ENCODE results near the gene ZCCHC7.
"Not testable (repeated sequence)": the region's sequence is repeated elsewhere in the genome, so short reads cannot be mapped to it uniquely, and the experiment has no call there.

The ZCCHC7 gene

GRCh38 chr9:37284636-37285035 is 164.3 kb downstream of the ZCCHC7 start:
- H3K36me3 ChIP-seq (ENCODE audit: control insufficient read depth in 5 of 5, insufficient read depth in 5 of 5, low read length in 5 of 5) = no peaks in the 10 kb centered on the region
- H3K4me1 ChIP-seq (ENCODE audit: control insufficient read depth in 5 of 5, insufficient read depth in 5 of 5, low read length in 5 of 5) = peaks cover 0 to 3% (median 0%) of the 10 kb centered on the region in 5 donors
- H3K4me3 ChIP-seq (ENCODE audit: low read depth in 1 of 5, low read length in 5 of 5) = no peak overlapping the region
- H3K9ac ChIP-seq (ENCODE audit: low read length in 5 of 5) = no peak overlapping the region
- H3K27me3 ChIP-seq (ENCODE audit: control insufficient read depth in 5 of 5, insufficient read depth in 4 of 5, low read length in 5 of 5) = no peaks in the 10 kb centered on the region
- H3K9me3 ChIP-seq (ENCODE audit: control insufficient read depth in 5 of 5, low read length in 5 of 5) = no peaks in the 10 kb centered on the region
- no peak overlapping the region for H3K27ac ChIP-seq (ENCODE audit: low read depth, low read length)

GRCh38 chr9:37286530-37287175 is 166.3 kb downstream of the ZCCHC7 start:
- H3K4me3 ChIP-seq (ENCODE audit: low read depth in 1 of 5, low read length in 5 of 5) = no peak overlapping the region
- H3K27ac ChIP-seq (ENCODE audit: low read depth, low read length) = no peak overlapping the region
- H3K4me1 ChIP-seq (ENCODE audit: control insufficient read depth in 5 of 5, insufficient read depth in 5 of 5, low read length in 5 of 5) = peaks cover 0 to 7% (median 0%) of the 10 kb centered on the region in 5 donors
- H3K9me3 ChIP-seq (ENCODE audit: control insufficient read depth in 5 of 5, low read length in 5 of 5) = no peaks in the 10 kb centered on the region
- no peak overlapping the region for H3K9ac ChIP-seq (ENCODE audit: low read length in 5 of 5)
- H3K36me3 ChIP-seq (ENCODE audit: control insufficient read depth in 5 of 5, insufficient read depth in 5 of 5, low read length in 5 of 5) = no peaks in the 10 kb centered on the region
- no peaks in the 10 kb centered on the region for H3K27me3 ChIP-seq (ENCODE audit: control insufficient read depth in 5 of 5, insufficient read depth in 4 of 5, low read length in 5 of 5)

GRCh38 chr9:37287317-37287716 is 166.9 kb downstream of the ZCCHC7 start:
- Histone ChIP-seq H3K36me3 (ENCODE audit: control insufficient read depth in 5 of 5, insufficient read depth in 5 of 5, low read length in 5 of 5) (no peaks in the 10 kb centered on the region), H3K27me3 (ENCODE audit: control insufficient read depth in 5 of 5, insufficient read depth in 4 of 5, low read length in 5 of 5) (no peaks in the 10 kb centered on the region), H3K4me1 (ENCODE audit: control insufficient read depth in 5 of 5, insufficient read depth in 5 of 5, low read length in 5 of 5) (peaks cover 0 to 7% (median 0%) of the 10 kb centered on the region in 5 donors), H3K9me3 (ENCODE audit: control insufficient read depth in 5 of 5, low read length in 5 of 5) (no peaks in the 10 kb centered on the region), H3K9ac (ENCODE audit: low read length in 5 of 5) (no peak overlapping the region), H3K4me3 (ENCODE audit: low read depth in 1 of 5, low read length in 5 of 5) (no peak overlapping the region), H3K27ac (ENCODE audit: low read depth, low read length) (no peak overlapping the region)

- no peak overlapping the region for H3K9ac ChIP-seq (ENCODE audit: low read length in 5 of 5)
- peaks cover 0 to 9% (median 5%) of the 10 kb centered on the region in 5 donors for H3K4me1 ChIP-seq (ENCODE audit: control insufficient read depth in 5 of 5, insufficient read depth in 5 of 5, low read length in 5 of 5)
- no peak overlapping the region for H3K27ac ChIP-seq (ENCODE audit: low read depth, low read length)
- H3K9me3 ChIP-seq (ENCODE audit: control insufficient read depth in 5 of 5, low read length in 5 of 5) = no peaks in the 10 kb centered on the region
- no peak overlapping the region for H3K4me3 ChIP-seq (ENCODE audit: low read depth in 1 of 5, low read length in 5 of 5)
- H3K27me3 ChIP-seq (ENCODE audit: control insufficient read depth in 5 of 5, insufficient read depth in 4 of 5, low read length in 5 of 5) = no peaks in the 10 kb centered on the region
- no peaks in the 10 kb centered on the region for H3K36me3 ChIP-seq (ENCODE audit: control insufficient read depth in 5 of 5, insufficient read depth in 5 of 5, low read length in 5 of 5)
Measured at GRCh38 chr9:37289631-37290030, 169.3 kb downstream of the ZCCHC7 start.

DNA sequence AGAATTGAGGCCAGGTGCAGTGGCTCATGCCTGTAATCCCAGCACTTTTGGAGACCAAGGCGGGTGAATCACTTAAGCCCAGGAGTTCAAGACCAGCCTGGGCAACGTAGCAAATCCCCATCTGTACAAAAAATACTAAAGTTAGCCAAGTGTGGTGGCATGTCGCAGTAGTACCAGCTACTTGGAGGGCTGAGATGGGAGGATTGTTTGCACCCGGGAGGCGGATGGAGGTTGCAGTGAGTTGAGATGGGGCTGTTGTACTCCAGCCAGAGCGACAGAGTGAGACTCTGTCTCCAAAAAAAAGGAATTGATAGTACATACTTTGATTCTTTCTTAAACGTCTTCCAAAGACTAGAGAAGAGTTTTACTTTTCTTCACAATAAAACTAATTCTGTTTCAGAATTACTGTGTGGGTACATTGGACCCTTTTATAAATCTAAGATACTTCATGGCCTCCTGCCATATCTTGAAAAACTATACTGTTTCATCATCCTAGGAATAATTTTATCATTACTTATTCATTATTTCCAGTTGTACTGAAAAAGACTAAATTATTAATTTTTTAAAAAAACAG is 170.1 kb downstream of the ZCCHC7 start:
- Histone ChIP-seq H3K4me3 (ENCODE audit: low read depth in 1 of 5, low read length in 5 of 5) (no peak overlapping the region), H3K36me3 (ENCODE audit: control insufficient read depth in 5 of 5, insufficient read depth in 5 of 5, low read length in 5 of 5) (no peaks in the 10 kb centered on the region), H3K9me3 (ENCODE audit: control insufficient read depth in 5 of 5, low read length in 5 of 5) (no peaks in the 10 kb centered on the region), H3K4me1 (ENCODE audit: control insufficient read depth in 5 of 5, insufficient read depth in 5 of 5, low read length in 5 of 5) (peaks cover 0 to 9% (median 5%) of the 10 kb centered on the region in 5 donors), H3K27ac (ENCODE audit: low read depth, low read length) (no peak overlapping the region), H3K9ac (ENCODE audit: low read length in 5 of 5) (no peak overlapping the region), H3K27me3 (ENCODE audit: control insufficient read depth in 5 of 5, insufficient read depth in 4 of 5, low read length in 5 of 5) (no peaks in the 10 kb centered on the region)

GRCh38 chr9:37290940-37291485 is 170.6 kb downstream of the ZCCHC7 start:
- H3K9ac ChIP-seq (ENCODE audit: low read length in 5 of 5) = no peak overlapping the region
- H3K27ac ChIP-seq (ENCODE audit: low read depth, low read length) = no peak overlapping the region
- H3K36me3 ChIP-seq (ENCODE audit: control insufficient read depth in 5 of 5, insufficient read depth in 5 of 5, low read length in 5 of 5) = no peaks in the 10 kb centered on the region
- no peak overlapping the region for H3K4me3 ChIP-seq (ENCODE audit: low read depth in 1 of 5, low read length in 5 of 5)
- H3K4me1 ChIP-seq (ENCODE audit: control insufficient read depth in 5 of 5, insufficient read depth in 5 of 5, low read length in 5 of 5) = peaks cover 0 to 9% (median 5%) of the 10 kb centered on the region in 5 donors
- no peaks in the 10 kb centered on the region for H3K9me3 ChIP-seq (ENCODE audit: control insufficient read depth in 5 of 5, low read length in 5 of 5)
- H3K27me3 ChIP-seq (ENCODE audit: control insufficient read depth in 5 of 5, insufficient read depth in 4 of 5, low read length in 5 of 5) = no peaks in the 10 kb centered on the region

DNA sequence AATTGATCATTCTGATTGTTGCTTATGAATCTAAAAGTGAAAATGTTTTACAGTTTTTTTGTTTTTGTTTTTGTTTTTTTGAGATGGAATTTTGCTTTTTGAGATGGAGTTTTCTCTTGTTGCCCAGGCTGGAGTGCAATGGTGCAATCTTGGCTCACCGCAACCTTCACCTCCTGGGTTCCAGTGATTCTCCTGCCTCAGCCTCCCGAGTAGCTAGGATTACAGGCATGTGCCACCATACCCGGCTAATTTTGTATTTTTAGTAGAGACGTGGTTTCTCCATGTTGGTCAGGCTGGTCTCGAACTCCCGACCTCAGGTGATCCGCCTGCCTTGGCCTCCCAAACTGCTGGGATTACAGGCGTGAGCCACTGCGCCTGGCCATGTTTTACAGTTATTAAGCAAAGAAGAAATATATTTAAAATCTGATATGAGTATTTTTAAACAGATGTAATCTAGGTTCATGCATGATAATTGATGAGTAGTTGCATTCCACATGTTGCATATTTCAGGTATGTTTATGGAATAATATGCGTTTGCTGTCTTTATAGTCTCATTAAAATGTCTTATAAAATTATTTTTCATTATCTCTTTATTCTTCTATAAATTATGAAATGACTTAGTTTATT is 171.4 kb downstream of the ZCCHC7 start:
- H3K4me3 ChIP-seq (ENCODE audit: low read depth in 1 of 5, low read length in 5 of 5); H3K36me3 ChIP-seq (ENCODE audit: control insufficient read depth in 5 of 5, insufficient read depth in 5 of 5, low read length in 5 of 5); H3K27me3 ChIP-seq (ENCODE audit: control insufficient read depth in 5 of 5, insufficient read depth in 4 of 5, low read length in 5 of 5); H3K27ac ChIP-seq (ENCODE audit: low read depth, low read length); H3K4me1 ChIP-seq (ENCODE audit: control insufficient read depth in 5 of 5, insufficient read depth in 5 of 5, low read length in 5 of 5); H3K9ac ChIP-seq (ENCODE audit: low read length in 5 of 5); H3K9me3 ChIP-seq (ENCODE audit: control insufficient read depth in 5 of 5, low read length in 5 of 5): not testable (repeated sequence)

GRCh38 chr9:37292896-37293295 is 172.5 kb downstream of the ZCCHC7 start:
- Histone ChIP-seq H3K36me3 (ENCODE audit: control insufficient read depth in 5 of 5, insufficient read depth in 5 of 5, low read length in 5 of 5) (no peaks in the 10 kb centered on the region), H3K27ac (ENCODE audit: low read depth, low read length) (no peak overlapping the region), H3K4me3 (ENCODE audit: low read depth in 1 of 5, low read length in 5 of 5) (no peak overlapping the region), H3K9ac (ENCODE audit: low read length in 5 of 5) (no peak overlapping the region), H3K9me3 (ENCODE audit: control insufficient read depth in 5 of 5, low read length in 5 of 5) (no peaks in the 10 kb centered on the region), H3K4me1 (ENCODE audit: control insufficient read depth in 5 of 5, insufficient read depth in 5 of 5, low read length in 5 of 5) (peaks cover 0 to 9% (median 5%) of the 10 kb centered on the region in 5 donors), H3K27me3 (ENCODE audit: control insufficient read depth in 5 of 5, insufficient read depth in 4 of 5, low read length in 5 of 5) (no peaks in the 10 kb centered on the region)

- no peak overlapping the region for H3K4me3 ChIP-seq (ENCODE audit: low read depth in 1 of 5, low read length in 5 of 5)
- H3K9ac ChIP-seq (ENCODE audit: low read length in 5 of 5) = no peak overlapping the region
- H3K36me3 ChIP-seq (ENCODE audit: control insufficient read depth in 5 of 5, insufficient read depth in 5 of 5, low read length in 5 of 5) = no peaks in the 10 kb centered on the region
- H3K9me3 ChIP-seq (ENCODE audit: control insufficient read depth in 5 of 5, low read length in 5 of 5) = no peaks in the 10 kb centered on the region
- no peaks in the 10 kb centered on the region for H3K27me3 ChIP-seq (ENCODE audit: control insufficient read depth in 5 of 5, insufficient read depth in 4 of 5, low read length in 5 of 5)
- H3K27ac ChIP-seq (ENCODE audit: low read depth, low read length) = no peak overlapping the region
- H3K4me1 ChIP-seq (ENCODE audit: control insufficient read depth in 5 of 5, insufficient read depth in 5 of 5, low read length in 5 of 5) = peaks cover 0 to 9% (median 5%) of the 10 kb centered on the region in 5 donors
Measured at GRCh38 chr9:37293664-37294524, 173.5 kb downstream of the ZCCHC7 start.
